Measurements from ENCODE around the gene MGMT.

DNA sequence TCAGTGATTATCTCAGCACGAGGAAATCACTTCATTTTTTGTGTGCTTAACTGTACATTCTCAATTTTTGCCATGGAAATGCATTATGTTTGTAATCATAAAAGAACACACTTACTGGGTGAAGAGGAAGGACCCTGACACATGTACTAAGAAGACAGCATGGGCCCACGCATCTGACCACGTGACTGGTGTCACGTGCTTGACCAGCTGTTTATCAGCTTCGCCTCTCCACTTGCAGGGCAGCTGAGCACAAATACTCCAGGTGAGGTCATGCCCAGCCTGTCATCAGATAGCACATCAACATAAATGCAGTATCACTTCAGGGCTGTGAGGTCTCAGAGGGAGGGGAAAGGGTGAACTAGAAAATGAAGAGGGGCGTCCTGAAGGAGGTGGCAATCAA lies 317.2 kb downstream of the MGMT start:
- TF ChIP-seq, protein P1, sequence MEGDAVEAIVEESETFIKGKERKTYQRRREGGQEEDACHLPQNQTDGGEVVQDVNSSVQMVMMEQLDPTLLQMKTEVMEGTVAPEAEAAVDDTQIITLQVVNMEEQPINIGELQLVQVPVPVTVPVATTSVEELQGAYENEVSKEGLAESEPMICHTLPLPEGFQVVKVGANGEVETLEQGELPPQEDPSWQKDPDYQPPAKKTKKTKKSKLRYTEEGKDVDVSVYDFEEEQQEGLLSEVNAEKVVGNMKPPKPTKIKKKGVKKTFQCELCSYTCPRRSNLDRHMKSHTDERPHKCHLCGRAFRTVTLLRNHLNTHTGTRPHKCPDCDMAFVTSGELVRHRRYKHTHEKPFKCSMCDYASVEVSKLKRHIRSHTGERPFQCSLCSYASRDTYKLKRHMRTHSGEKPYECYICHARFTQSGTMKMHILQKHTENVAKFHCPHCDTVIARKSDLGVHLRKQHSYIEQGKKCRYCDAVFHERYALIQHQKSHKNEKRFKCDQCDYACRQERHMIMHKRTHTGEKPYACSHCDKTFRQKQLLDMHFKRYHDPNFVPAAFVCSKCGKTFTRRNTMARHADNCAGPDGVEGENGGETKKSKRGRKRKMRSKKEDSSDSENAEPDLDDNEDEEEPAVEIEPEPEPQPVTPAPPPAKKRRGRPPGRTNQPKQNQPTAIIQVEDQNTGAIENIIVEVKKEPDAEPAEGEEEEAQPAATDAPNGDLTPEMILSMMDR (IDR thresholded peaks at IDR 0.05) = no peak
- no peak for TF ChIP-seq POLR2A (IDR thresholded peaks at IDR 0.05)

Data from testis (tissue), 2 donors.